Panc1 (cell line): ENCODE results near the gene ME1.
"Not testable (repeated sequence)": the region's sequence is repeated elsewhere in the genome, so short reads cannot be mapped to it uniquely, and the experiment has no call there.

Source experiments
- POLR2AphosphoS5 ChIP-seq: IDR thresholded peaks from 2 replicates; pipeline ENCODE4 v1.6.1; 2012; ENCODE audit warnings: mild to moderate bottlenecking, low read depth, low read length, moderate library complexity
- SIN3A ChIP-seq: IDR thresholded peaks from 2 replicates; pipeline ENCODE4 v1.6.1; 2012; ENCODE audit warnings: low read depth, mild to moderate bottlenecking, low read length, moderate library complexity, borderline replicate concordance; ENCODE audit not compliant: insufficient read depth
- TF ChIP-seq, protein P1 (sequence below): fragments of 450-650 bp; IDR thresholded peaks from 2 replicates; pipeline ENCODE4 v1.5.1; 2017; ENCODE audit warnings: mild to moderate bottlenecking

DNA sequence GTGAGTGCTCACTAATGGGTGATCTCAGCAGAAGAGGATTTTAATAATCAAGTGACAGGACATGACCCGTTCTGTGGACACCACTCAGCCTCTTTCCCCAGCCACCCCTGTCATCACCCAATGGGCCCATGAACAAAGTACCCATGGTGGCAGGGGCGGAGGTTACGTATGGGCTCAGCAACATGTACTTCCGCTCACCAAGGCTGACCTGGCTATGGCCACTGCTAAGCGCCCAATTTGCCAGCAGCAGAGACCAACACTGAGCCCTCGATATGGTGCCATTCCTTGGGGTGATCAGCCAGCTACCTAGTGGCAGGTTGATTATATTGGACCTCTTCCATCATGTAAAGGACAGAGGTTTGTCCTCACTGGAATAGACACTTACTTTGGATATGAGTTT, 68.5 kb downstream of the ME1 start:
- not testable (repeated sequence) for TF ChIP-seq POLR2AphosphoS5, SIN3A
- TF ChIP-seq, protein P1, sequence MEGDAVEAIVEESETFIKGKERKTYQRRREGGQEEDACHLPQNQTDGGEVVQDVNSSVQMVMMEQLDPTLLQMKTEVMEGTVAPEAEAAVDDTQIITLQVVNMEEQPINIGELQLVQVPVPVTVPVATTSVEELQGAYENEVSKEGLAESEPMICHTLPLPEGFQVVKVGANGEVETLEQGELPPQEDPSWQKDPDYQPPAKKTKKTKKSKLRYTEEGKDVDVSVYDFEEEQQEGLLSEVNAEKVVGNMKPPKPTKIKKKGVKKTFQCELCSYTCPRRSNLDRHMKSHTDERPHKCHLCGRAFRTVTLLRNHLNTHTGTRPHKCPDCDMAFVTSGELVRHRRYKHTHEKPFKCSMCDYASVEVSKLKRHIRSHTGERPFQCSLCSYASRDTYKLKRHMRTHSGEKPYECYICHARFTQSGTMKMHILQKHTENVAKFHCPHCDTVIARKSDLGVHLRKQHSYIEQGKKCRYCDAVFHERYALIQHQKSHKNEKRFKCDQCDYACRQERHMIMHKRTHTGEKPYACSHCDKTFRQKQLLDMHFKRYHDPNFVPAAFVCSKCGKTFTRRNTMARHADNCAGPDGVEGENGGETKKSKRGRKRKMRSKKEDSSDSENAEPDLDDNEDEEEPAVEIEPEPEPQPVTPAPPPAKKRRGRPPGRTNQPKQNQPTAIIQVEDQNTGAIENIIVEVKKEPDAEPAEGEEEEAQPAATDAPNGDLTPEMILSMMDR, result not testable (repeated sequence)
